SK-N-SH treated with all-trans-retinoic acid at 6 μM for 48 hours (cell line): ENCODE results near the gene AGT.

Experiments
- ARNTL ChIP-seq: fragments of 450-650 bp; formaldehyde crosslinking; IDR thresholded peaks from 2 replicates; pipeline ENCODE4 v1.5.0; 2020; ENCODE audit warnings: low read depth, mild to moderate bottlenecking, moderate library complexity, borderline replicate concordance
- CSDC2 ChIP-seq: fragments of 250-450 bp; sonication (Bioruptor Pico); IDR thresholded peaks from 2 replicates; pipeline ENCODE4 v1.5.0; 2020; ENCODE audit warnings: mild to moderate bottlenecking, moderate library complexity
- ESRRG ChIP-seq: fragments of 250-450 bp; sonication (Bioruptor Pico); IDR thresholded peaks from 2 replicates; pipeline ENCODE4 v1.6.1; 2021; ENCODE audit warnings: mild to moderate bottlenecking
- OSR1 ChIP-seq: fragments of 250-450 bp; sonication (Bioruptor Pico); IDR thresholded peaks from 2 replicates; pipeline ENCODE4 v1.8.0; 2022; ENCODE audit warnings: moderate library complexity, mild to moderate bottlenecking, inconsistent platforms
- TCF4 ChIP-seq: fragments of 250-450 bp; sonication (Bioruptor Pico); IDR thresholded peaks from 2 replicates; pipeline ENCODE4 v1.8.0; 2021; ENCODE audit warnings: mild to moderate bottlenecking, moderate library complexity, borderline replicate concordance
- TOX ChIP-seq: fragments of 250-450 bp; sonication (Bioruptor Pico); IDR thresholded peaks from 2 replicates; pipeline ENCODE4 v1.8.0; 2021; ENCODE audit warnings: mild to moderate bottlenecking, moderate library complexity, borderline replicate concordance
- ZFP30 ChIP-seq: fragments of 450-650 bp; formaldehyde crosslinking; IDR thresholded peaks from 2 replicates; pipeline ENCODE4 v1.5.0; 2022; ENCODE audit warnings: mild to moderate bottlenecking, moderate library complexity
- TF ChIP-seq, protein P1 (sequence below): fragments of 250-450 bp; sonication (Bioruptor Pico); IDR thresholded peaks from 2 replicates; pipeline ENCODE4 v1.5.1; 2020; ENCODE audit warnings: low read depth, mild to moderate bottlenecking, moderate library complexity
- TF ChIP-seq, protein P2 (sequence below): fragments of 250-450 bp; sonication (Bioruptor Pico); IDR thresholded peaks from 2 replicates; pipeline ENCODE4 v1.5.0; 2020; ENCODE audit warnings: mild to moderate bottlenecking, moderate library complexity
- TF ChIP-seq, protein P3 (sequence below): fragments of 250-450 bp; sonication (Bioruptor Pico); IDR thresholded peaks from 2 replicates; pipeline ENCODE4 v1.8.0; 2020; ENCODE audit warnings: mild to moderate bottlenecking, moderate library complexity, borderline replicate concordance
- TF ChIP-seq, protein P4 (sequence below): fragments of 250-450 bp; sonication (Bioruptor Pico); IDR thresholded peaks from 2 replicates; pipeline ENCODE4 v1.5.1; 2021; ENCODE audit warnings: mild to moderate bottlenecking, moderate library complexity
- TF ChIP-seq, protein P5 (sequence below): fragments of 250-450 bp; sonication (Bioruptor Pico); IDR thresholded peaks from 2 replicates; pipeline ENCODE4 v1.8.0; 2021; ENCODE audit warnings: low read depth, mild to moderate bottlenecking, moderate library complexity, borderline replicate concordance

DNA sequence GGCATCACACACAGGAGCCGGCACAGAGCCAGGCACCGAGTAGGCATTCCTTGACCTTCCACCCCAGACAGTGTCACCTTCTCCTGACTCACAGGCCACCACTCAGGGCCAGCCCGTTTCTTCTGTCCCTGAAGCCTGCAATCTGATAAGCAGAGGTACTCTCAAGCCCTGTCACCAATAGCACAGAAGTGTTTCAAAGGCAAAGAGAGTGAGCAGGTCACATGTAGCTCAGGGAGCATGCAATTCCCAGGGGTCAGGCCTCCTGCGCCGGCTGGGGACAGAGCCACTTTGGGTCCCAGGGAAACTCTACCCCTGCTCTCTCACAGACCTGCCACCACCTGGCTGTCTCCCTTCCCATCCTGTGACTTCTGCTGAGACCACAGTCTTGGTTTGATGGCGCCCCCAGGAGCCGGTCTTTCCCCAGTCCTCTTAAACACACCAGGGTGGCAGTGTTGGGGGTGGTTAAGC, 46.5 kb upstream of the AGT start:
- TF ChIP-seq, protein P1, sequence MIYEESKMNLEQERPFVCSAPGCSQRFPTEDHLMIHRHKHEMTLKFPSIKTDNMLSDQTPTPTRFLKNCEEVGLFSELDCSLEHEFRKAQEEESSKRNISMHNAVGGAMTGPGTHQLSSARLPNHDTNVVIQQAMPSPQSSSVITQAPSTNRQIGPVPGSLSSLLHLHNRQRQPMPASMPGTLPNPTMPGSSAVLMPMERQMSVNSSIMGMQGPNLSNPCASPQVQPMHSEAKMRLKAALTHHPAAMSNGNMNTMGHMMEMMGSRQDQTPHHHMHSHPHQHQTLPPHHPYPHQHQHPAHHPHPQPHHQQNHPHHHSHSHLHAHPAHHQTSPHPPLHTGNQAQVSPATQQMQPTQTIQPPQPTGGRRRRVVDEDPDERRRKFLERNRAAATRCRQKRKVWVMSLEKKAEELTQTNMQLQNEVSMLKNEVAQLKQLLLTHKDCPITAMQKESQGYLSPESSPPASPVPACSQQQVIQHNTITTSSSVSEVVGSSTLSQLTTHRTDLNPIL (CRISPR knock-in tag): no peak
- TF ChIP-seq CSDC2 (no peak), ARNTL (CRISPR knock-in tag) (no peak), ZFP30 (CRISPR knock-in tag) (no peak), TOX (CRISPR knock-in tag) (no peak), TCF4 (CRISPR knock-in tag) (no peak), ESRRG (CRISPR knock-in tag) (no peak), OSR1 (CRISPR knock-in tag) (no peak)
- TF ChIP-seq, protein P2, sequence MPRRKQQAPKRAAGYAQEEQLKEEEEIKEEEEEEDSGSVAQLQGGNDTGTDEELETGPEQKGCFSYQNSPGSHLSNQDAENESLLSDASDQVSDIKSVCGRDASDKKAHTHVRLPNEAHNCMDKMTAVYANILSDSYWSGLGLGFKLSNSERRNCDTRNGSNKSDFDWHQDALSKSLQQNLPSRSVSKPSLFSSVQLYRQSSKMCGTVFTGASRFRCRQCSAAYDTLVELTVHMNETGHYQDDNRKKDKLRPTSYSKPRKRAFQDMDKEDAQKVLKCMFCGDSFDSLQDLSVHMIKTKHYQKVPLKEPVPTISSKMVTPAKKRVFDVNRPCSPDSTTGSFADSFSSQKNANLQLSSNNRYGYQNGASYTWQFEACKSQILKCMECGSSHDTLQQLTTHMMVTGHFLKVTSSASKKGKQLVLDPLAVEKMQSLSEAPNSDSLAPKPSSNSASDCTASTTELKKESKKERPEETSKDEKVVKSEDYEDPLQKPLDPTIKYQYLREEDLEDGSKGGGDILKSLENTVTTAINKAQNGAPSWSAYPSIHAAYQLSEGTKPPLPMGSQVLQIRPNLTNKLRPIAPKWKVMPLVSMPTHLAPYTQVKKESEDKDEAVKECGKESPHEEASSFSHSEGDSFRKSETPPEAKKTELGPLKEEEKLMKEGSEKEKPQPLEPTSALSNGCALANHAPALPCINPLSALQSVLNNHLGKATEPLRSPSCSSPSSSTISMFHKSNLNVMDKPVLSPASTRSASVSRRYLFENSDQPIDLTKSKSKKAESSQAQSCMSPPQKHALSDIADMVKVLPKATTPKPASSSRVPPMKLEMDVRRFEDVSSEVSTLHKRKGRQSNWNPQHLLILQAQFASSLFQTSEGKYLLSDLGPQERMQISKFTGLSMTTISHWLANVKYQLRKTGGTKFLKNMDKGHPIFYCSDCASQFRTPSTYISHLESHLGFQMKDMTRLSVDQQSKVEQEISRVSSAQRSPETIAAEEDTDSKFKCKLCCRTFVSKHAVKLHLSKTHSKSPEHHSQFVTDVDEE (CRISPR knock-in tag): no peak
- TF ChIP-seq, protein P3, sequence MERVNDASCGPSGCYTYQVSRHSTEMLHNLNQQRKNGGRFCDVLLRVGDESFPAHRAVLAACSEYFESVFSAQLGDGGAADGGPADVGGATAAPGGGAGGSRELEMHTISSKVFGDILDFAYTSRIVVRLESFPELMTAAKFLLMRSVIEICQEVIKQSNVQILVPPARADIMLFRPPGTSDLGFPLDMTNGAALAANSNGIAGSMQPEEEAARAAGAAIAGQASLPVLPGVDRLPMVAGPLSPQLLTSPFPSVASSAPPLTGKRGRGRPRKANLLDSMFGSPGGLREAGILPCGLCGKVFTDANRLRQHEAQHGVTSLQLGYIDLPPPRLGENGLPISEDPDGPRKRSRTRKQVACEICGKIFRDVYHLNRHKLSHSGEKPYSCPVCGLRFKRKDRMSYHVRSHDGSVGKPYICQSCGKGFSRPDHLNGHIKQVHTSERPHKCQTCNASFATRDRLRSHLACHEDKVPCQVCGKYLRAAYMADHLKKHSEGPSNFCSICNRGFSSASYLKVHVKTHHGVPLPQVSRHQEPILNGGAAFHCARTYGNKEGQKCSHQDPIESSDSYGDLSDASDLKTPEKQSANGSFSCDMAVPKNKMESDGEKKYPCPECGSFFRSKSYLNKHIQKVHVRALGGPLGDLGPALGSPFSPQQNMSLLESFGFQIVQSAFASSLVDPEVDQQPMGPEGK (CRISPR knock-in tag): no peak
- TF ChIP-seq, protein P4, sequence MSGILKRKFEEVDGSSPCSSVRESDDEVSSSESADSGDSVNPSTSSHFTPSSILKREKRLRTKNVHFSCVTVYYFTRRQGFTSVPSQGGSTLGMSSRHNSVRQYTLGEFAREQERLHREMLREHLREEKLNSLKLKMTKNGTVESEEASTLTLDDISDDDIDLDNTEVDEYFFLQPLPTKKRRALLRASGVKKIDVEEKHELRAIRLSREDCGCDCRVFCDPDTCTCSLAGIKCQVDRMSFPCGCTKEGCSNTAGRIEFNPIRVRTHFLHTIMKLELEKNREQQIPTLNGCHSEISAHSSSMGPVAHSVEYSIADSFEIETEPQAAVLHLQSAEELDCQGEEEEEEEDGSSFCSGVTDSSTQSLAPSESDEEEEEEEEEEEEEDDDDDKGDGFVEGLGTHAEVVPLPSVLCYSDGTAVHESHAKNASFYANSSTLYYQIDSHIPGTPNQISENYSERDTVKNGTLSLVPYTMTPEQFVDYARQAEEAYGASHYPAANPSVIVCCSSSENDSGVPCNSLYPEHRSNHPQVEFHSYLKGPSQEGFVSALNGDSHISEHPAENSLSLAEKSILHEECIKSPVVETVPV (CRISPR knock-in tag): no peak
- TF ChIP-seq, protein P5, sequence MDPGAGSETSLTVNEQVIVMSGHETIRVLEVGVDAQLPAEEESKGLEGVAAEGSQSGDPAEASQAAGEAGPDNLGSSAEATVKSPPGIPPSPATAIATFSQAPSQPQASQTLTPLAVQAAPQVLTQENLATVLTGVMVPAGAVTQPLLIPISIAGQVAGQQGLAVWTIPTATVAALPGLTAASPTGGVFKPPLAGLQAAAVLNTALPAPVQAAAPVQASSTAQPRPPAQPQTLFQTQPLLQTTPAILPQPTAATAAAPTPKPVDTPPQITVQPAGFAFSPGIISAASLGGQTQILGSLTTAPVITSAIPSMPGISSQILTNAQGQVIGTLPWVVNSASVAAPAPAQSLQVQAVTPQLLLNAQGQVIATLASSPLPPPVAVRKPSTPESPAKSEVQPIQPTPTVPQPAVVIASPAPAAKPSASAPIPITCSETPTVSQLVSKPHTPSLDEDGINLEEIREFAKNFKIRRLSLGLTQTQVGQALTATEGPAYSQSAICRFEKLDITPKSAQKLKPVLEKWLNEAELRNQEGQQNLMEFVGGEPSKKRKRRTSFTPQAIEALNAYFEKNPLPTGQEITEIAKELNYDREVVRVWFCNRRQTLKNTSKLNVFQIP (CRISPR knock-in tag): no peak
